HEK293 (cell line): ENCODE data around the gene P2RY6.

ENCODE experiments used
- GLIS1 ChIP-seq: fragments of 450-650 bp; formaldehyde crosslinking; IDR thresholded peaks from 2 replicates; pipeline ENCODE4 v1.5.1; 2016; ENCODE audit warnings: missing biosample characterization, missing genetic modification characterization
- KLF10 ChIP-seq: fragments of 450-650 bp; IDR thresholded peaks from 2 replicates; pipeline ENCODE4 v1.5.1; 2018; ENCODE audit warnings: missing biosample characterization, mild to moderate bottlenecking, missing genetic modification characterization
- KLF9 ChIP-seq: fragments of 450-650 bp; formaldehyde crosslinking; IDR thresholded peaks from 2 replicates; pipeline ENCODE4 v1.5.1; 2016; ENCODE audit warnings: missing biosample characterization, missing genetic modification characterization, low read depth
- RBAK ChIP-seq: fragments of 450-650 bp; formaldehyde crosslinking; IDR thresholded peaks from 2 replicates; pipeline ENCODE4 v1.5.1; 2016; ENCODE audit warnings: missing biosample characterization, missing genetic modification characterization
- REPIN1 ChIP-seq: fragments of 450-650 bp; formaldehyde crosslinking; IDR thresholded peaks from 2 replicates; pipeline ENCODE4 v1.5.1; 2017; ENCODE audit warnings: missing biosample characterization, missing genetic modification characterization, low read depth
- SP2 ChIP-seq: fragments of 450-650 bp; formaldehyde crosslinking; IDR thresholded peaks from 2 replicates; pipeline ENCODE4 v1.5.1; 2016; ENCODE audit warnings: missing biosample characterization, missing genetic modification characterization
- SP3 ChIP-seq: fragments of 450-650 bp; formaldehyde crosslinking; IDR thresholded peaks from 2 replicates; pipeline ENCODE4 v1.5.1; 2016; ENCODE audit warnings: missing biosample characterization, missing genetic modification characterization
- ZEB2 ChIP-seq: fragments of 450-650 bp; formaldehyde crosslinking; IDR thresholded peaks from 2 replicates; pipeline ENCODE4 v1.5.1; 2016; ENCODE audit warnings: missing biosample characterization, missing genetic modification characterization
- ZFHX2 ChIP-seq: fragments of 450-650 bp; formaldehyde crosslinking; conservative IDR thresholded peaks from 2 replicates; pipeline ENCODE4 v1.5.1; 2016; ENCODE audit warnings: missing biosample characterization, missing genetic modification characterization
- ZFP3 ChIP-seq: fragments of 450-650 bp; formaldehyde crosslinking; IDR thresholded peaks from 2 replicates; pipeline ENCODE4 v1.5.1; 2016; ENCODE audit warnings: low read depth, missing biosample characterization, missing genetic modification characterization
- ZFP41 ChIP-seq: fragments of 450-650 bp; formaldehyde crosslinking; IDR thresholded peaks from 2 replicates; pipeline ENCODE4 v1.5.1; 2016; ENCODE audit warnings: missing biosample characterization, missing genetic modification characterization, borderline replicate concordance
- ZNF114 ChIP-seq: fragments of 450-650 bp; formaldehyde crosslinking; IDR thresholded peaks from 2 replicates; pipeline ENCODE4 v1.5.0; 2017; ENCODE audit warnings: missing biosample characterization, missing genetic modification characterization
- ZNF169 ChIP-seq: fragments of 450-650 bp; formaldehyde crosslinking; IDR thresholded peaks from 2 replicates; pipeline ENCODE4 v1.5.1; 2016; ENCODE audit warnings: missing biosample characterization, missing genetic modification characterization
- ZNF202 ChIP-seq: fragments of 450-650 bp; formaldehyde crosslinking; IDR thresholded peaks from 2 replicates; pipeline ENCODE4 v1.5.1; 2016; ENCODE audit warnings: missing biosample characterization, missing genetic modification characterization, borderline replicate concordance
- ZNF311 ChIP-seq: fragments of 450-650 bp; formaldehyde crosslinking; IDR thresholded peaks from 2 replicates; pipeline ENCODE4 v1.5.1; 2017; ENCODE audit warnings: missing biosample characterization, missing genetic modification characterization, borderline replicate concordance
- ZNF341 ChIP-seq: fragments of 450-650 bp; formaldehyde crosslinking; IDR thresholded peaks from 2 replicates; pipeline ENCODE4; 2016; ENCODE audit warnings: low read depth, missing biosample characterization, missing genetic modification characterization
- ZNF354C ChIP-seq: fragments of 450-650 bp; formaldehyde crosslinking; IDR thresholded peaks from 2 replicates; pipeline ENCODE4 v1.5.1; 2016; ENCODE audit warnings: missing biosample characterization, missing genetic modification characterization, low read depth, borderline replicate concordance
- ZNF394 ChIP-seq: fragments of 450-650 bp; formaldehyde crosslinking; IDR thresholded peaks from 2 replicates; pipeline ENCODE4 v1.5.1; 2016; ENCODE audit warnings: missing biosample characterization, missing genetic modification characterization, mild to moderate bottlenecking, moderate library complexity, borderline replicate concordance
- ZNF548 ChIP-seq: fragments of 450-650 bp; formaldehyde crosslinking; IDR thresholded peaks from 2 replicates; pipeline ENCODE4 v1.5.1; 2016; ENCODE audit warnings: missing biosample characterization, missing genetic modification characterization
- ZNF549 ChIP-seq: fragments of 450-650 bp; IDR thresholded peaks from 2 replicates; pipeline ENCODE4 v1.5.1; 2018; ENCODE audit warnings: missing biosample characterization, missing genetic modification characterization, mild to moderate bottlenecking, inconsistent platforms, moderate library complexity
- ZNF555 ChIP-seq: fragments of 450-650 bp; formaldehyde crosslinking; conservative IDR thresholded peaks from 2 replicates; pipeline ENCODE4 v1.5.1; 2017; ENCODE audit warnings: missing biosample characterization, mild to moderate bottlenecking, missing genetic modification characterization, inconsistent platforms
- ZNF558 ChIP-seq: fragments of 450-650 bp; formaldehyde crosslinking; IDR thresholded peaks from 2 replicates; pipeline ENCODE4 v1.5.1; 2016; ENCODE audit warnings: missing biosample characterization, missing genetic modification characterization
- ZNF560 ChIP-seq: fragments of 450-650 bp; formaldehyde crosslinking; IDR thresholded peaks from 2 replicates; pipeline ENCODE4 v1.5.1; 2017; ENCODE audit warnings: missing biosample characterization, missing genetic modification characterization, borderline replicate concordance
- ZNF629 ChIP-seq: fragments of 450-650 bp; formaldehyde crosslinking; IDR thresholded peaks from 2 replicates; pipeline ENCODE4 v1.5.1; 2017; ENCODE audit warnings: missing biosample characterization, missing genetic modification characterization
- TF ChIP-seq, protein P1 (sequence below): fragments of 450-650 bp; formaldehyde crosslinking; IDR thresholded peaks from 2 replicates; pipeline ENCODE4; 2016; ENCODE audit warnings: missing biosample characterization, missing genetic modification characterization
- TF ChIP-seq, protein P2 (sequence below): fragments of 450-650 bp; formaldehyde crosslinking; IDR thresholded peaks from 2 replicates; pipeline ENCODE4 v1.5.1; 2016; ENCODE audit warnings: missing biosample characterization, missing genetic modification characterization

Gene P2RY6

DNA sequence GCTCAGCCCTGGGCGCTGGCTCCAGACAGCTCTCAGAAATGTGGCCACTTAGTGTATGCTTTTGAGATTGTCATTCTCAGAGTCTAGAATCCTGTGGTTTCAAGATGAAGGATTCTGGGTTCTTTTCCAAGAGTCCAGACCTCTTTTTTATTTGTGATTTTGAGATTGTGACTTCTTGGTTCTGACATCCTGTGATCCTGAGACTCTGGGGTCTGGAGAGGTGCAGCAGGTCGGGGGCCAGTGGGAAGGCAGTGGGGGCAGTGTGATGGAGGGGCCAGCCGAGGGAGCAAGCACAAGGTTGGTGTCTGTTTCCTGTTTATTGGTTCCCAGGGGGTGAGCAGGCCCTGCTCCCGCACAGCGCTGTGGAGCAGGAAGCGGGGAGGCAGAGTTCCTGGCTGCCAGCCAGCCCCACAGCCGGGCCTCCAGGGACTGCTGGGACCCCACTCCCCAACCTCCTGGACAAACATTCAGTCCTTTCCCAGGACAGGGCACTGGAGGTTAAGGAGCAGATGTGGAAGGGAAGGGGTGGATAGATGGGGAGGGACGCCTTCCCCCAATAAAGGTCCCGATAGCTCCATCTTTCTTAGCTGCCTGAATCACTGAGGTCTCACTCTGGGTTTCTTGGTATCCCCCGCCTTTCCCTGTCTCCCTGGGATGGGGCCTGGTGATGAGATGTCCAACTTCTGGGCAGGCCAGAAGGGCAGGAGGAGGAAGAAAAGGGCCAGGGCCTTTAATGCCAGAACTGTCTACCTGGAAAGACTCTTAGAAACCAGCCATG is 49.7 kb downstream of the P2RY6 start (continued):
- TF ChIP-seq KLF9 (tag by site-specific recombination): no peak
- no peak for TF ChIP-seq ZEB2
- no peak for TF ChIP-seq ZNF560 (tag by site-specific recombination)
- TF ChIP-seq ZNF394: no peak
- TF ChIP-seq, protein P1, sequence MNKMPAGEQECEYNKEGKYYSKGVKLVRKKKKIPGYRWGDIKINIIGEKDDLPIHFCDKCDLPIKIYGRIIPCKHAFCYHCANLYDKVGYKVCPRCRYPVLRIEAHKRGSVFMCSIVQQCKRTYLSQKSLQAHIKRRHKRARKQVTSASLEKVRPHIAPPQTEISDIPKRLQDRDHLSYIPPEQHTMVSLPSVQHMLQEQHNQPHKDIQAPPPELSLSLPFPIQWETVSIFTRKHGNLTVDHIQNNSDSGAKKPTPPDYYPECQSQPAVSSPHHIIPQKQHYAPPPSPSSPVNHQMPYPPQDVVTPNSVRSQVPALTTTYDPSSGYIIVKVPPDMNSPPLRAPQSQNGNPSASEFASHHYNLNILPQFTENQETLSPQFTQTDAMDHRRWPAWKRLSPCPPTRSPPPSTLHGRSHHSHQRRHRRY (tag by site-specific recombination): no peak
- TF ChIP-seq SP3: no peak
- TF ChIP-seq ZNF549 (tag by site-specific recombination): no peak
- no peak for TF ChIP-seq ZNF548 (tag by site-specific recombination)
- TF ChIP-seq ZFHX2 (tag by site-specific recombination): no peak
- no peak for TF ChIP-seq ZNF354C (tag by site-specific recombination)
- TF ChIP-seq ZNF311 (tag by site-specific recombination): no peak
- no peak for TF ChIP-seq ZFP41 (tag by site-specific recombination)
- TF ChIP-seq ZNF629: no peak
- TF ChIP-seq SP2 (tag by site-specific recombination): no peak
- TF ChIP-seq REPIN1 (tag by site-specific recombination): no peak
- TF ChIP-seq, protein P2, sequence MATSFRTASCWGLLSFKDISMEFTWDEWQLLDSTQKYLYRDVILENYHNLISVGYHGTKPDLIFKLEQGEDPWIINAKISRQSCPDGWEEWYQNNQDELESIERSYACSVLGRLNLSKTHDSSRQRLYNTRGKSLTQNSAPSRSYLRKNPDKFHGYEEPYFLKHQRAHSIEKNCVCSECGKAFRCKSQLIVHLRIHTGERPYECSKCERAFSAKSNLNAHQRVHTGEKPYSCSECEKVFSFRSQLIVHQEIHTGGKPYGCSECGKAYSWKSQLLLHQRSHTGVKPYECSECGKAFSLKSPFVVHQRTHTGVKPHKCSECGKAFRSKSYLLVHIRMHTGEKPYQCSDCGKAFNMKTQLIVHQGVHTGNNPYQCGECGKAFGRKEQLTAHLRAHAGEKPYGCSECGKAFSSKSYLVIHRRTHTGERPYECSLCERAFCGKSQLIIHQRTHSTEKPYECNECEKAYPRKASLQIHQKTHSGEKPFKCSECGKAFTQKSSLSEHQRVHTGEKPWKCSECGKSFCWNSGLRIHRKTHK: no peak
- no peak for TF ChIP-seq ZNF558
- peak; percentile 89 for TF ChIP-seq GLIS1 (tag by site-specific recombination)
- TF ChIP-seq ZNF114 (tag by site-specific recombination): no peak
- no peak for TF ChIP-seq RBAK (tag by site-specific recombination)
- TF ChIP-seq ZFP3 (tag by site-specific recombination): no peak
- no peak for TF ChIP-seq ZNF169 (tag by site-specific recombination)
- no peak for TF ChIP-seq KLF10 (tag by site-specific recombination)
- no peak for TF ChIP-seq ZNF555 (tag by site-specific recombination)
- TF ChIP-seq ZNF341 (tag by site-specific recombination): peak; percentile 67
- no peak for TF ChIP-seq ZNF202 (tag by site-specific recombination)
